Calu3 (cell line): ENCODE measurements around the gene P4HA3. TPM values are rescaled to one million over a fixed set of nuclear protein-coding genes. Genes with fewer than 3 reads are reported as not detected.

Source experiments
- BruUV-seq: library from RNA; stranded (reverse); fragments of 400-500 nt; replicated peaks from 2 replicates; lab custom pipeline; 2021; lab: Mats Ljungman, UMichigan
- CTCF ChIA-PET: fragments of 300-600 bp; sonication (Branson Sonifier 250); formaldehyde crosslinking; loops from one replicate; lab custom pipeline; 2022; ENCODE audit warnings: antibody characterized with exemption; lab: Charles Lee
- DNase-seq: peaks from one replicate; pipeline ENCODE4 v3.0.0; 2022
- H3K27ac Mint-ChIP-seq: one replicate; pipeline ENCODE4 v1.8.0; 2022; ENCODE audit warnings: mixed read lengths; ENCODE audit not compliant: unreplicated experiment
- H3K27me3 Mint-ChIP-seq: one replicate; pipeline ENCODE4 v1.8.0; 2022; ENCODE audit warnings: mixed read lengths; ENCODE audit not compliant: unreplicated experiment
- H3K36me3 Mint-ChIP-seq: one replicate; pipeline ENCODE4 v1.8.0; 2022; ENCODE audit warnings: mild to moderate bottlenecking, moderate library complexity, mixed read lengths; ENCODE audit not compliant: insufficient read depth, unreplicated experiment
- H3K4me1 Mint-ChIP-seq: one replicate; pipeline ENCODE4 v1.8.0; 2022; ENCODE audit warnings: mild to moderate bottlenecking, low read depth, mixed read lengths; ENCODE audit not compliant: unreplicated experiment
- H3K4me3 Mint-ChIP-seq: one replicate; pipeline ENCODE4 v1.8.0; 2022; ENCODE audit warnings: mild to moderate bottlenecking, low read depth, moderate library complexity, mixed read lengths; ENCODE audit not compliant: unreplicated experiment
- H3K9me3 Mint-ChIP-seq: one replicate; pipeline ENCODE4 v1.8.0; 2022; ENCODE audit warnings: low read depth, mixed read lengths; ENCODE audit not compliant: unreplicated experiment
- CTCF ChIP-seq: fragments of 200-600 bp; IDR thresholded peaks from one replicate; pipeline ENCODE4 v1.8.0; 2022; ENCODE audit warnings: antibody characterized with exemption; ENCODE audit not compliant: unreplicated experiment
- intact Hi-C: fragments of 100-400 bp; cut with micrococcal nuclease; formaldehyde crosslinking; loops from one replicate; pipeline ENCODE4 v1.10.0; 2022; ENCODE audit not compliant: unreplicated experiment
- total RNA-seq: library from RNA; stranded (reverse); gene quantifications from 2 replicates; pipeline ENCODE4 v1.2.3, GENCODE V29; 2022

Gene P4HA3
- total RNA-seq, 1 experiment from 2014 or later: not detected

DNA sequence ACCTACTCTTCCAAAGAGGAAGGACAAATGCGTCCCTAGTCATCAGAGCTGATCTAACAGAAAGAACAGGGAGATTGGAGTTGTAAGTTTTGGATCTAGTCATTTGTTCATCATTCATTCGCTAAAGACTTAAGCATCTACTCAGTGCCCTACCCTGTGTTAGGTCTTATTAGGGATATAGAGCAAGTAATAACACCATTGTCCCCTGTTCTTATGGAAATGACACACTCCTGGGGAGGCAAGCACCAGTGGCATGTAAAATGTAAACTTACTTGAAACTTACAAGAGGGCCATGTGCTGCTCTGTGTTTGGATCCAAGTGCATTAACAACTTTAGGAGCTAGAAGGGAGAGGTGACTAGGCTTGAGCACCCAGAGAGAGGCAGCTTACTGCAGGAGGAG is 61.9 kb downstream of the P4HA3 start:
- BruUV-seq: no TSS peak
- intact Hi-C loops: no loop called here
- Mint-ChIP-seq H3K27me3 (no peaks in the 10 kb centered on the region), H3K4me1 (no peaks in the 10 kb centered on the region), H3K4me3 (no peak overlapping the region), H3K9me3 (no peaks in the 10 kb centered on the region), H3K27ac (no peak overlapping the region), H3K36me3 (peaks cover 5% of the 10 kb centered on the region)
- CTCF ChIA-PET: no interaction called here
- DNase-seq: no peak
- no peak for TF ChIP-seq CTCF

DNA sequence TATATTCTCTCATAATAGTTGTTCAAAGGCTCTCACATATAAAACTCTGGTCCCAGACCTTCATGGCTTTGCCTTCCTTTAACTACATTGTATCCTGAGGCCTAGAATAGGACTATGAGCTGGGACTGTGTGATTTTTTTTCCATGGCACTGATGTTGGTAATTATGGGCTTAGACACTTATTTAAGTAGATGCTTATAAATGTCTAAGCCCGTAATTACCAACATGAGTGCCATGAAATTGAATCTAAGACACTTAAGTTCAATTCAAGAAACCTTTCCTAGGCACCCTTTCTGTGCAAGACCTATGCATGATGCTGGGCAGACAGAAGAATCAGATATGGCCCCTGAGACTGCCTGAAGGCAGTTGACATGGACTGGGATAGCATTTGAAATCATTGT is 63.0 kb downstream of the P4HA3 start:
- intact Hi-C loops: no loop called here
- Mint-ChIP-seq H3K27ac (no peak overlapping the region), H3K9me3 (no peaks in the 10 kb centered on the region), H3K27me3 (no peaks in the 10 kb centered on the region), H3K36me3 (no peaks in the 10 kb centered on the region), H3K4me1 (no peaks in the 10 kb centered on the region), H3K4me3 (no peak overlapping the region)
- no peak for DNase-seq
- TF ChIP-seq CTCF: no peak
- no TSS peak for BruUV-seq
- CTCF ChIA-PET: no interaction called here

- Mint-ChIP-seq H3K9me3 (no peaks in the 10 kb centered on the region), H3K4me1 (no peaks in the 10 kb centered on the region), H3K4me3 (no peak overlapping the region), H3K36me3 (peaks cover 7% of the 10 kb centered on the region), H3K27me3 (no peaks in the 10 kb centered on the region), H3K27ac (no peak overlapping the region)
- no peak for TF ChIP-seq CTCF
- no TSS peak for BruUV-seq
- intact Hi-C loops: no loop called here
- CTCF ChIA-PET: interaction anchor here (1.2 kb wide), 1 partner anchor 17 kb away, joined by 9 read pairs; no protein-coding TSS in a partner anchor
- DNase-seq: no peak
These were observed 73.2 kb downstream of the P4HA3 start for GRCh38 chr11:74238243-74238642.

GRCh38 chr11:74237541-74237940 is 73.9 kb downstream of the P4HA3 start:
- intact Hi-C loops: no loop called here
- Mint-ChIP-seq H3K4me1 (no peaks in the 10 kb centered on the region), H3K9me3 (no peaks in the 10 kb centered on the region), H3K27me3 (no peaks in the 10 kb centered on the region), H3K4me3 (no peak overlapping the region), H3K27ac (no peak overlapping the region), H3K36me3 (peaks cover 7% of the 10 kb centered on the region)
- BruUV-seq: no TSS peak
- no peak for DNase-seq
- no peak for TF ChIP-seq CTCF
- CTCF ChIA-PET: no interaction called here
